ENCODE measurements around the gene GALNT7. TPM values are rescaled to one million over a fixed set of nuclear protein-coding genes. Genes with fewer than 3 reads are reported as not detected.
"Not testable (repeated sequence)": the region's sequence is repeated elsewhere in the genome, so short reads cannot be mapped to it uniquely, and the experiment has no call there.

GALNT7 gene
- total and polyA plus RNA-seq, 2 of the 13 experiments (the other 11 are each of a cell fraction or from before 2014, with no cell fraction given) = 0.08 to 0.13 TPM

DNA sequence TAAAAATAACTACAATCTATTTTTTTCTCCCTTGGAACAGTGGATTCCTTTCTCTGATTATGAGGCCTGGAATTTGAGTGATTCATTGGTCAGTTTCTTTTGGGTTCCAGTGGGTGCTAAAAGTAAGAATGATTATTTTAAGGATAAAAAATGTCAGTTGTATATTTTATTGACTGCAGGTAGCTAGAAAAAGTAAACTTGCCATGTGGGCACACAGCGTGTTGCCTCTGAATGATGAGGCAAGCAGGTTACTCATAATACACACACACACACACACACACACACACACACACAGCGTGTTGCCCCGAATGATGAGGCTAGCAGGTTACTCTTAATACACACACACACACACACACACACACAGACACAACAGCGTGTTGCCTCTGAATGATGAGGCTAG lies 13.8 kb downstream of the GALNT7 start:
- no peaks in the 10 kb centered on the region for H3K36me3 ChIP-seq (replicated peaks in 1 of 2; ENCODE audit: control insufficient read depth in 1 of 2, insufficient read depth in 2 of 2, low read length in 2 of 2)
- H3K4me2 ChIP-seq (ENCODE audit: low read depth, low read length) = no peak overlapping the region
- no peaks in the 10 kb centered on the region for H3K27me3 ChIP-seq (ENCODE audit: control insufficient read depth in 1 of 2, insufficient read depth in 2 of 2, low read length in 2 of 2)
- no peak overlapping the region for H3K4me3 ChIP-seq (replicated peaks in 1 of 3; ENCODE audit: insufficient read depth in 1 of 3, low read depth in 2 of 3, low read length in 3 of 3)
- intact Hi-C loops (cut with micrococcal nuclease; ENCODE audit: unreplicated experiment) (no loop called here), in situ Hi-C loops (cut with HindIII; ENCODE audit: extremely low pct_ligation_motif_present, low pct_unique_long_range_greater_than_20kb) (no loop called here)
- no peak overlapping the region for H3K9ac ChIP-seq (ENCODE audit: insufficient read depth, low read depth, low read length)
- no peak overlapping the region for H2AFZ ChIP-seq (ENCODE audit: low read length)
- TF ChIP-seq, protein P1, sequence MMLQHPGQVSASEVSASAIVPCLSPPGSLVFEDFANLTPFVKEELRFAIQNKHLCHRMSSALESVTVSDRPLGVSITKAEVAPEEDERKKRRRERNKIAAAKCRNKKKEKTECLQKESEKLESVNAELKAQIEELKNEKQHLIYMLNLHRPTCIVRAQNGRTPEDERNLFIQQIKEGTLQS (CRISPR knock-in tag; IDR thresholded peaks at IDR 0.05) = no peak
- TF ChIP-seq TEAD3 (CRISPR knock-in tag; optimal IDR thresholded peaks at IDR 0.05; ENCODE audit: borderline replicate concordance) (no peak), ZFP62 (CRISPR knock-in tag; IDR thresholded peaks at IDR 0.05) (no peak), ZNF790 (CRISPR knock-in tag; IDR thresholded peaks at IDR 0.05; ENCODE audit: borderline replicate concordance) (no peak), ONECUT2 (CRISPR knock-in tag; IDR thresholded peaks at IDR 0.05) (no peak), MAF1 (CRISPR knock-in tag; IDR thresholded peaks at IDR 0.05; ENCODE audit: borderline replicate concordance) (no peak), KDM1A (CRISPR knock-in tag; IDR thresholded peaks at IDR 0.05) (no peak), ZNF274 (CRISPR knock-in tag; IDR thresholded peaks at IDR 0.05) (no peak), NR2C2 (CRISPR knock-in tag; IDR thresholded peaks at IDR 0.05; ENCODE audit: borderline replicate concordance) (no peak)
- ChIA-PET POLR2A (no interaction called here), CTCF (ENCODE audit: low intra/inter-chr PET ratio, low total read pairs) (no interaction called here)
- H3K79me2 ChIP-seq (ENCODE audit: insufficient read depth, low read length) = no peaks in the 10 kb centered on the region
- no TSS peak for BruUV-seq (replicated peaks)
- ATAC-seq (no peak), DNase-seq (ENCODE audit: low spot score) (no peak), FAIRE-seq (no peak)
- no peaks in the 10 kb centered on the region for H3K9me3 ChIP-seq (ENCODE audit: low read length)
- H3K4me1 ChIP-seq (ENCODE audit: insufficient read depth, low read length) = no peaks in the 10 kb centered on the region
- no peaks in the 10 kb centered on the region for H4K20me1 ChIP-seq (ENCODE audit: insufficient read depth, low read length)
- H3K27ac ChIP-seq (ENCODE audit: extremely low read length, insufficient read depth, low read length) = no peak overlapping the region
- 0% methylated on average over 2 of the region's 4 CpGs for WGBS (ENCODE audit: low lambda C conversion rate)

DNA sequence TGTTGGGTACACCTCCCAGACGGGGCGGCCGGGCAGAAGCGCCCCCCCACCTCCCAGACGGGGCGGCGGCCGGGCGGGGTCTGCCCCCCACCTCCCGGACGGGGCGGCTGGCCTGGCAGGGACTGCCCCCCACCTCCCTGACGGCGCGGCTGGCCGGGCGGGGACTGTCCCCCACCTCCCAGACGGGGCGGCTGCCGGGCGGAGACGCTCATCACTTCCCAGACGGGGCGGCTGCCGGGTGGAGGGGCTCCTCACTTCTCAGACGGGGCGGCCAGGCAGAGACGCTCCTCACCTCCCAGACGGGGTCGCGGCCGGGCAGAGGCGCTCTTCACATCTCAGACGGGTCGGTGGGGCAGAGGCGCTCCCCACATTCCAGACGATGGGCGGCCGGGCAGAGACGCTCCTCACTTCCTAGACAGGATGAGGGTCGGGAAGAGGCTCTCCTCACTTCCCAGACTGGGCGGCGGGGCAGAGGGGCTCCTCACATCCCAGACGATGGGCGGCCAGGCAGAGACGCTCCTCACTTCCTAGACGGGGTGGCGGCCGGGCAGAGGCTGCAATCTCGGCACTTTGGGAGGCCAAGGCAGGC lies 15.1 kb downstream of the GALNT7 start:
- BruUV-seq (replicated peaks); intact Hi-C loops (cut with micrococcal nuclease; ENCODE audit: unreplicated experiment); H3K4me3 ChIP-seq (replicated peaks in 1 of 3; ENCODE audit: insufficient read depth in 1 of 3, low read depth in 2 of 3, low read length in 3 of 3); DNase-seq (ENCODE audit: low spot score); H3K36me3 ChIP-seq (replicated peaks in 1 of 2; ENCODE audit: control insufficient read depth in 1 of 2, insufficient read depth in 2 of 2, low read length in 2 of 2); H3K79me2 ChIP-seq (ENCODE audit: insufficient read depth, low read length); H3K27me3 ChIP-seq (ENCODE audit: control insufficient read depth in 1 of 2, insufficient read depth in 2 of 2, low read length in 2 of 2); CTCF ChIA-PET (ENCODE audit: low intra/inter-chr PET ratio, low total read pairs); in situ Hi-C loops (cut with HindIII; ENCODE audit: extremely low pct_ligation_motif_present, low pct_unique_long_range_greater_than_20kb); H3K9me3 ChIP-seq (ENCODE audit: low read length); H3K27ac ChIP-seq (ENCODE audit: extremely low read length, insufficient read depth, low read length); POLR2A ChIA-PET; H2AFZ ChIP-seq (ENCODE audit: low read length); FAIRE-seq; H3K9ac ChIP-seq (ENCODE audit: insufficient read depth, low read depth, low read length); ATAC-seq; H4K20me1 ChIP-seq (ENCODE audit: insufficient read depth, low read length); H3K4me2 ChIP-seq (ENCODE audit: low read depth, low read length); H3K4me1 ChIP-seq (ENCODE audit: insufficient read depth, low read length): not testable (repeated sequence)
- WGBS (ENCODE audit: low lambda C conversion rate) = 11% methylated on average over 5 of the region's 50 CpGs

Data from HepG2 (cell line).